Measurements from ENCODE around the gene OR7G1.

DNA sequence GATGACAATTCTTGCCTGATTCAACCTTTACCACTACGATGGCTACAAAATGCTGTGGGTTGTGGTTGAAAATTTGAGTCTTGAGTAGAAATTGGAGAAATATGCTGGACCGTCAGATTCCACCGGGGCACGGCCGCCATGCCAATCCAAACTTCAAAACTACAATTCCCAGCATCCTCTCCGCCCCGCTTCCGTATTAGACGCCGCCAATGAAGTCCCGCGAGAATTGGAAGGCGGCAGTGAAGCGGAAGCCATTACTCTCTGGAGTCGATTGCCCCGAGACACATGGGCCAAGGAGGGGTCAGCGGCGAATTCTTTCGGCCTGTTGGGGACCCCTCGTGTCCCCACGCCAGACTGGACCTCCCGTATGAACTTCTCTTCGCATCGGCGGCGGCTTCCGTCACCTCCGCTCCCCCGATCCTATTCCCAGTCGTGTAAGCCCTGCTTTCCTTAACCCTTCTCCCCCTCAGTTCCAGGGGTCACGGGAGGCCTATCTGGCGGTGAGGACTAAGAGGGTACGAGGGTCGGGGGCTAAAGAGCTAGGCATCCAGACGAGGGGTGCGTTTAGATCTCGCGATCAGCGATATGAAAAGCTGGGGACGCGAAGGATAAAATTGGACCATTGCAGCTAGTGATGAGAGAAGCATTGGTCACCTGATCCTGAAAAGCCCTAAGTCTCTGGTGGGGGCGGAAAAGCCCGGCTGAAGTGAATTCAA, 24.8 kb upstream of the OR7G1 start, which contains the start of gene ZNF317:
- TF ChIP-seq, protein P1, sequence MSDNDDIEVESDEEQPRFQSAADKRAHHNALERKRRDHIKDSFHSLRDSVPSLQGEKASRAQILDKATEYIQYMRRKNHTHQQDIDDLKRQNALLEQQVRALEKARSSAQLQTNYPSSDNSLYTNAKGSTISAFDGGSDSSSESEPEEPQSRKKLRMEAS (IDR thresholded peaks at IDR 0.05) = peak; percentile 69
- no peak for TF ChIP-seq HOXB13 (CRISPR knock-in tag; IDR thresholded peaks at IDR 0.05; ENCODE audit: low read depth)

Data from A549 (cell line).